Measurements from ENCODE around the gene ABCB10. TPM values are rescaled to one million over a fixed set of nuclear protein-coding genes. Genes with fewer than 3 reads are reported as not detected.
A peak's percentile ranks its signal among the peaks of the same experiment; 100 is the strongest.

The ABCB10 gene
- total RNA-seq, 1 donor from 2014 or later: 9.3 TPM

GRCh38 chr1:229578168-229579058 is 19.9 kb upstream of the ABCB10 start:
- DNase-seq: no peak
- Histone ChIP-seq H3K4me3 (peak overlapping the region; percentile 27), H3K36me3 (no peaks in the 10 kb centered on the region), H3K9me3 (replicated peaks) (no peaks in the 10 kb centered on the region), H3K27me3 (ENCODE audit: low read depth) (no peaks in the 10 kb centered on the region), H3K27ac (replicated peaks) (peak overlapping the region; percentile 76), H3K4me1 (peaks cover 28% of the 10 kb centered on the region)
- intact Hi-C loops (cut with micrococcal nuclease): no loop called here
- no peak for TF ChIP-seq CTCF (IDR thresholded peaks at IDR 0.05; ENCODE audit: borderline replicate concordance)

- H3K4me3 ChIP-seq: no peak overlapping the region
- no peak for TF ChIP-seq CTCF (IDR thresholded peaks at IDR 0.05; ENCODE audit: borderline replicate concordance)
- H3K36me3 ChIP-seq: no peaks in the 10 kb centered on the region
- DNase-seq: no peak
- no peak overlapping the region for H3K27ac ChIP-seq (replicated peaks)
- intact Hi-C loops (cut with micrococcal nuclease): no loop called here
- no peaks in the 10 kb centered on the region for H3K9me3 ChIP-seq (replicated peaks)
- no peaks in the 10 kb centered on the region for H3K27me3 ChIP-seq (ENCODE audit: low read depth)
- peaks cover 15% of the 10 kb centered on the region for H3K4me1 ChIP-seq
Observed at GRCh38 chr1:229574679-229575442, 16.4 kb upstream of the ABCB10 start.

- no peaks in the 10 kb centered on the region for H3K4me1 ChIP-seq
- H3K27me3 ChIP-seq (ENCODE audit: low read depth): no peaks in the 10 kb centered on the region
- H3K4me3 ChIP-seq: no peak overlapping the region
- H3K36me3 ChIP-seq: no peaks in the 10 kb centered on the region
- intact Hi-C loops (cut with micrococcal nuclease): no loop called here
- DNase-seq: no peak
- H3K27ac ChIP-seq (replicated peaks): no peak overlapping the region
- no peak for TF ChIP-seq CTCF (IDR thresholded peaks at IDR 0.05; ENCODE audit: borderline replicate concordance)
- no peaks in the 10 kb centered on the region for H3K9me3 ChIP-seq (replicated peaks)
Observed at GRCh38 chr1:229572286-229572685, 13.8 kb upstream of the ABCB10 start.

- no peak for DNase-seq
- intact Hi-C loops (cut with micrococcal nuclease): no loop called here
- TF ChIP-seq CTCF (IDR thresholded peaks at IDR 0.05; ENCODE audit: borderline replicate concordance): no peak
- no peak overlapping the region for H3K27ac ChIP-seq (replicated peaks)
- no peaks in the 10 kb centered on the region for H3K4me1 ChIP-seq
- no peaks in the 10 kb centered on the region for H3K36me3 ChIP-seq
- H3K9me3 ChIP-seq (replicated peaks): no peaks in the 10 kb centered on the region
- H3K27me3 ChIP-seq (ENCODE audit: low read depth): no peaks in the 10 kb centered on the region
- H3K4me3 ChIP-seq: no peak overlapping the region
Observed at GRCh38 chr1:229570891-229571516, 12.5 kb upstream of the ABCB10 start.

GRCh38 chr1:229570305-229570704 is 11.8 kb upstream of the ABCB10 start:
- Histone ChIP-seq H3K4me1 (no peaks in the 10 kb centered on the region), H3K4me3 (no peak overlapping the region), H3K9me3 (replicated peaks) (no peaks in the 10 kb centered on the region), H3K27ac (replicated peaks) (no peak overlapping the region), H3K27me3 (ENCODE audit: low read depth) (no peaks in the 10 kb centered on the region), H3K36me3 (no peaks in the 10 kb centered on the region)
- intact Hi-C loops (cut with micrococcal nuclease): no loop called here
- DNase-seq: no peak
- TF ChIP-seq CTCF (IDR thresholded peaks at IDR 0.05; ENCODE audit: borderline replicate concordance): no peak
